Thyroid gland (tissue), 4 donors: ENCODE data around the gene FOXP1.

Experiments used
- CTCF ChIP-seq, 6 experiments: fragments of 200-600 bp in 3 of 6; fragments of 450-650 bp in 3 of 6; sonication (generic) in 3 of 6; IDR thresholded peaks; one replicate each; pipeline ENCODE4 v1.5.1; 2016 to 2019; ENCODE audit warnings: antibody characterized with exemption in 6 of 6, mild to moderate bottlenecking in 2 of 6, inconsistent platforms in 1 of 6, moderate library complexity in 1 of 6
- POLR2A ChIP-seq, 2 donors: fragments of 450-650 bp; IDR thresholded peaks; one replicate each; pipeline ENCODE4 v1.6.1; 2017; ENCODE audit warnings: antibody characterized with exemption in 2 of 2, mild to moderate bottlenecking in 2 of 2, moderate library complexity in 1 of 2

DNA sequence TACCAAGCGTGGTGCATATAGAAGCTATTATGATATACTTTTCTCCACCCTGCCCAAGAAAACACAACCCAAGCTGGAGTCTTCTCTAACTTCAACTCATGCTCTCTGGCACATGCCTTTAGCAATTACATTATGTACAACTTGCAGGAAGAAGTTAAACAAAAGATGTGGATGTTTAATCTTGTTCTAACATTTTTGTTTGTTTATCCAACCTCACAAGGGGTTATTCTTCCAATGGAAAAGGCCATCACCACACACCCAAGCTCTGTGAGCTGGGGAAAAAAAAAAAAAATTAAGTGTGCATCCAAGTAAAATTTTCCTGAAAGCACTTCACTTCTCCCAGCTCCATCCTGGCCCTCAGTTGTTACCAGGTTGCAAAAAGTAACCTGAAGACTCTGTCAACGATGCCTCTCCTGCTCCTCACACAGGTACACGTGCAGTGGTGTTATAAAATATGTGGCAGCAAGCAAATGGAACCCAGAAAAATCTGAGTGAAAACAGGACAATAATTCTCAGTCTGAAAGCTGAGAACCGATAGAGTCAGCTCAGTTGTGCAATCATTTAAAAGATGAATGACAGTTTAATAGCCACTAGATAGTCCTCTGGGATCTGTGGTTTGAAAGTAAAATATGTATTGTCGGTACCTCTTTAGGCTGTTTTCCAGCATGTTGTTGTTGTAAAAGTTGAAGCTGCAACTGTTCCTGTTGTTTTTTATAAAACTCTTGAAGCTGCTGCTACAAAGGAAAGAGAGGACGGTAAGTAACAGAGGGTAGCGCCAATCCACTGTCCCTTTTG is 531.4 kb downstream of the FOXP1 start:
- TF ChIP-seq CTCF (IDR thresholded peaks at IDR 0.05) (no peak), POLR2A (IDR thresholded peaks at IDR 0.05) (no peak)
